ENCODE results near the gene C1orf87.

Gene C1orf87

DNA sequence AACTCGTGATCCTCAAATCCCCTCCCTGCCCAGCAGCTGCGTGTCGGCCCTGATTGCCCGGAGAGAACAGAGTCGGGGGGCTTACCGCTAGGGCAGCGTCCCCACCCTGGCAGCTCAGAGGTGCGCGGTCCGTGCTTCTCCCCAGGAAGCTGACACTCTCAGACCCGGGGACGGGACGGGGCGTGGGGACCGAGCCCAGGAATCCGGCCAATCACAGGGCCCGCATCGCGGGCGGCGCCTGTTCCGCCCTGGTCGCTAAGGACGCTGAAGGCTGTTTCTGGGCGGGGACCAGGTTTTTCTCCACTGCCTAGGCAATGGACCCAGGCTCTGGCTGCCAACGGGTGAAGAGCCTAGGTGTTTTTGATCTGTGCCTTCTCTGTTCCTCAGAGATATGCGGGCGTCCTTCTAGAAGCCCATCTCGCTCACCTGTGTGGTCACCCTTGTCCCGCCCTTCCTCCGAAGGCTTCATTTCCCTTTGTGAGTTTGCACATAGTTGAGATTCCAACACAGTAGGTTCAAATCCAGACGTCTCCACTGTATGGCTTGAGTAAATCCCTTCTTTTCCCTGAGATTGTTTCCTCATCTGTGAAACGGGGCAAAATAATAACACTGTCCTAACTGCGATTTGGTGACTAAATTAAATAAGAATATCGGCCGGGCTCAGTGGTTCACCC lies at the start of gene C1orf87:
C1orf87 (minus strand) TSS at position 166 of the 674 bp plus-strand sequence. CDS start 1,127 bp downstream, outside the sequence.
- DNase-seq = no peak

GRCh38 chr1:60118085-60118484 lies 44.5 kb upstream of the C1orf87 start:
- no peak for DNase-seq

DNA sequence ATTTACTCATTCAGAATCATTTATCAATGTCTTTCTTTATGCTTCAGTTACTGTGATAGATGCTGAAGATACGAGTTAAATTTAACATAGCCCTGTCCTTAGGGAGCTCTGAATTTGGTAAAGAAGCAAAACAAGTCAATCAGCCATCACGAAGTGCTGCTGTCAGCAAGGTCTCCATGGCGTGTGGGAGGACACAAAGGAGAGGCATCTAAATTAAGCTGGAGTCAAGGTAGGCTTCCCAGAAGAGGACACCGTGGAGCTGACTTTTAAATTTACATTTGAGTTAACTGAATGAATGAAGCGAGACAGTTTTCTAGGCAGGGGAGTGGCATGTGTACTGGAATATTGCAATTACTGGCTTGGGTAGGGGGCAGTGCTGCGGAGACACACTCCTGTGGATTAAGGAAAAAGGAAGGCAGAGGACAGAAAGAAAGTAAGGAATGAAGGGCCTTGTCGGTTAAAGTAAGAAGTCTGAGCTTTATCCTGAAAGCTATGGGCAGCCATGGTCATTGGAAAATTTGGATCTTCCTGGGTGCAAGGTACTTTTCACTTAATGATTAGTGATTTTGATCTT lies 41.3 kb upstream of the C1orf87 start:
- no peak for DNase-seq

- no peak for DNase-seq
These were observed 40.0 kb upstream of the C1orf87 start for GRCh38 chr1:60113596-60113995.

DNA sequence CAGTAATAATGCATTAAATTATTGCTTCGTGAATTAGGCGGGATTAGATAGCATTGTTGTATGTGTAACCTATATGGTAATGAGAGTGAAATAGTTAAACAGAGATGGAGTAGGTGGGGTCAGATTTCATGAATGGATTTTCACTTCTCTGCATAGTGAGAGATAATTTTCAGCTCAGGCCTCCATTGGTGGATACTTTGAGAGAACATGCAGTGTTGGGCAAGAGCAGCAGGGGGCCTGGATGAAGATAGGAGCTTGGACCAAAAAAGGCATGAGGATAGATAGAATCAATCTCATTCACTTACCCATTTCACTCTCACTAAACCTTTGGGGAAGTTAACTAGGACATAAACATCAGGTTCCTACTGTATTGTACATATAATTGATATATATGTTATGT lies 39.5 kb upstream of the C1orf87 start:
- DNase-seq = no peak

DNA sequence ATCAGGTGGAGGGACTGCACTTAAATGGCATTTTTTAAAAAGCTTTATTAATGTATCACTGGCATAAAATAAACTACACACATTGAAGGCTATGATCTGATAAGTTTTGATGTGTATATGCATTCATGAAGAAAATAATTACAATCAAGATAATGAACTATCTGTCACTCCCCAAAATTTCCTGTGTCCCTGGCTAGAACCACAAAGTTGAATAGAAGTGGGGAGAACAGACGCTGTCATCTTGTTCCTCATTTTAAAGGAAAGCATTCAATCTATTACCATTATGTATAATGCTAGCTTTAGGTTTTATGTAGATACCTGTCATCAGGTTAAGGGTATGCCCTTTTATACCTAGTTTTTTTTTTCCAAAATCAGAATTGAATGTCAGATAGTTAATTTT lies 38.1 kb upstream of the C1orf87 start:
- no peak for DNase-seq

DNA sequence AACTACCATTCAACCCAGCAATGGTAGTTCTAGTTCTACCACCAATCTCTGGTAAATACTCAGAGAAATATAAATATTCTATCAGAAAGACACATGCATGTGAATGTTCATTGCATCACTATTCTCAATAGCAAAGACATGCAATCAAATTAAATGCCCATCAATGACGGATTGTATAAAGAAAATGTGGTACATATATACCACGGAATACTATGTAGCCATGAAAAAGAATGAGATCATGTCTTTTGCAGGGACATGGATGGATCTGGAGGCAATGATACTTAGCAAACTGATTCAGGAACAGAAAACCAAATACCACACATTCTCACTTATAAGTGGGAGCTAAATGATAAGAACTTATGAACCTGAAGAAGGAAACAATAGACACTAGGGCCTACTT lies 37.5 kb upstream of the C1orf87 start:
- DNase-seq = no peak

DNA sequence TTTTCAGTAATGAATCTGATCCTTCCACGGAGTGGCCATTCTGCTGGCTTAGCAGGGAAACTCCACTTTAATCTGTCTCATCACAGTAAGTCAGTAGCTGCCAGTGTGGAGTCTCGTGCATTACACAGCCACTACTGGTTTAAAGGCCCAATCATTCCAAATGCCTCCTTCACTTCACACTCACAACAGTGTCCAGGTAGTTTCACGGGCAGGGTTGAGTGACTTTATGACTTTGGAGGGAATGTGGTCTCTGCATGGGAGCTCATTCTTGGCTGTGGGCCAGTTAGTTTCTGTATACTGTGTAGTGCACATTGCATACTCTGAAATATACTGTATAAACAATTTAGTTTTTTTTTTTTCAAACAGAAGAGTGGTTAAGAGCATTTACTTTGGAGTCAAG lies 34.6 kb upstream of the C1orf87 start:
- no peak for DNase-seq

DNA sequence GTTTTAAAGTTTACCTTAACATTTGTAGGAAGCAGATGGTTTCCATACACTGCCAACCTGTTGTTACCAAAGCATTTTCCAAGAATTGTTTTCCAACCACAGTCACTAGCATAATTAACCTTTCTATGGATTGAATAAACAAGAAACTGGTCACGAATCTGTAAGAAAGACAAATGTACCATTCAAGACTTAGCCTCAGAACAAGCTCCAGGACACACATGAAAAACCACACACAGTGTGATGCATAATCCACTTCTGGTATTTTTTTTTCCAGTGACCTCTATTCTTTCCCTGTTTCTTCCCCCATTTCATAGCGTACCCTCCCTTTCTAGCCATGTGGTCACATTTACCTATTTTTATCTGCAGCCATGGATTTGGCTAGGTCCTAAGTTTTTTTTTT lies 29.6 kb upstream of the C1orf87 start:
- no peak for DNase-seq

- DNase-seq = no peak
These were observed 28.9 kb upstream of the C1orf87 start for GRCh38 chr1:60102267-60103061.

DNA sequence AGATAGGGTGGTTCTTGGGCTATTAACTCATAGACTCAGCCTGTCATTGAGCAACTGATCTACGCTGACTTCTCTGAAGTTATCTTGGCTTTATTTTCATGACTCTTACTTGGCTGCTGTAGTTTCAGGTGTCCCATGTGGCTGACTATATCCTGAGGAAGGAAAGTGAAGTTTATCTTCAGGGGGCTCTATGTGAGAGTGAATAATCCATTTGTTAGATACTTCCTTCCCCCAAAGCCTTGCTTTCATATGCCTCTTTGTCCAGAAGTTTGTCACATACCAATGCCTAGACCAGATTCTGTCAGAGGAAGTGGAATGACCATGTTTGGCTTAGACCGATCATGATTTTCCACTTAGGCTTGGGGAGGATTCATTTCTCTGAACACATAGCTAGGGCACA lies 27.9 kb upstream of the C1orf87 start:
- DNase-seq = no peak

- DNase-seq = no peak
These were observed 17.7 kb upstream of the C1orf87 start for GRCh38 chr1:60091195-60091715.

- DNase-seq = no peak
These were observed 17.1 kb upstream of the C1orf87 start for GRCh38 chr1:60090655-60091054.

DNA sequence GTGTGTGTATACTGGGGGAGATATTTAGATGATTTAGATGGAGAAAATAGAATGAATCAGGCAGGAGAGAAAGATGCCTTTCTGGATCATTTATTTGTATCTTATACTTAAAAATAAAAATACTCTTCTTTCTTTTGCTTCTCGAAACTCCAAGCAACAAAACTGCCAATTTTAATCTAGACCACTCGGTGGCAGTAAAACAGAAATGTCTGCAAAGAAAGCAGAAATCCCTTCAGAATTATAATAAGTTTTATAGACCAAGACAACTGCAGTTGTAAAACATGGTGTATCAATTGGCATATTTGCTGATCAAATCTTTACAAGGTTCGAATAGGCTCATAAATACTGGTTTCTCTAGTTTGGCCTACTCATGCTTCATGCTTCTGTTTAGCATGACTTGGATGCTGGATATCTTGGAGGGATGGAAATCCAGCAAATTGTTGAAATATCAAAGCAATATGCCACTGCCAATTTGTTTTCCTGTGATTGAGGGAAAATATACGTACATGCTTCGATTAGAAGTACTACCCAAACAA lies 15.1 kb upstream of the C1orf87 start:
- no peak for DNase-seq

- DNase-seq = no peak
These were observed 14.1 kb upstream of the C1orf87 start for GRCh38 chr1:60087681-60088080.

DNA sequence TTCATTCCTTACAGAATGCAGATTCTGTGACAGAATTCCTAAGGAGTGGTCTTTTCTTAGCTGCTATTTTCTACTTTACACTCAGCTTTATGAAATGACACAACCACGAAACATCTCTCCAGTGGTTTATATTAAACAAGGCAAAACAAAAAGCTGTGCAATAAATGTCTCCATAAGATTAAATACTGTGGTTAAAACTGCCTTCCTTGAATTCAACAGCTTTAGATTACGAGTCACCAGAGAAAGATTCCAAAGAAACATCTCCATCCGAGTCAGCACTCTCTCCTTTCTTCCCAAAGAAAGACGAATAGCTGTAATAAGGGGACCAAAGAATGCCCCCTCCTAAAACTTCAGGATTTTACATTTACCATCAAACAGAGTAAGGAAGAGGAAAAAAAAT lies 4.6 kb upstream of the C1orf87 start:
- DNase-seq = no peak

- DNase-seq = no peak
These were observed 2.3 kb downstream of the C1orf87 start for GRCh38 chr1:60071296-60071695.

DNA sequence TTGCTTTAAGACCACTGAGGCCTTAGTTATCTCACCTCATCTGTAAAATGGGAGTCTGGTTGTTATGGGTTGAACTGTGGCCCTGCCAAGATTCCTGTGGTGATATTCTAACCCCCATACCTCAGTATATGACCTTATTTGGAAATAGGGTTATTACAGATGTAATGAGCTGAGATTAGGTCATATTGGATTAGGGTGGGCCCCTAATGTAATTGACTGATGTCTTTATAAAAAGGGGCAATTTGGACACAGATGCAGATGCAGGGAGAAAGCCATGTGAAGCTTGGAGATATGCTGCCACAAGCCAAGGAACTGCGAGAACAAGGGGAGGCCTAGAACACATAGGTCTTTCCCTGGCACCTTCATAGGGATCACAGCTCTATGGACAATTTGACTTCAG lies 3.9 kb downstream of the C1orf87 start:
- no peak for DNase-seq

DNA sequence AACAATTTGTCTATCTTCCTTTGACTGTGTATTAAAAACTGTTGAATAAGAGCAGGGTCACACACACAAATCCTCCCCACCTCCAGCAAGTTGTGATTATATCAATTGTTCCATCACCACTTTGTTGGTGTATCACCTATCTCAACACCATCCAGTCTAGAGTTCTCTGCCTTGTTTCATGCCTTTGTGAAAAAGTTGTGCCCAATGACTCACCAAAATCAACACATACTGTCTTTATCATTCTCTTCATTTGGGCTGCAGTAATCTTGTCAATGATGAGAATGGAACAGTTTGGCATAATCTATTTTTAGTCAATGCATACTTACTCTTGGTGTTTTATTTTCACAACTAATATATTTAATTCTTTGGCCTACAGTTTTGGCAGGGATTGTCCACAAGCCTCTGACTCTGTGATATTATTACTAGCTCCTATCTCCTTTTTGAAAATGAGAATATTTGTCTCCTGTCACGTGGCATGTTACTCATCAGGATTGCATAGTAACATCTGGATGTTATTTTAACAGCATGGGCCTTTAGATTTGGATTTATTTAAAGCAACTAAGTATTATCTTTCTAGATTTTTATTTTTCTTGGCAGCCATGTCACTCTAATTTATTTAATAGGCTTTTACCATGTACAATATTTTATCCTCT lies 5.1 kb downstream of the C1orf87 start:
- DNase-seq = no peak

DNA sequence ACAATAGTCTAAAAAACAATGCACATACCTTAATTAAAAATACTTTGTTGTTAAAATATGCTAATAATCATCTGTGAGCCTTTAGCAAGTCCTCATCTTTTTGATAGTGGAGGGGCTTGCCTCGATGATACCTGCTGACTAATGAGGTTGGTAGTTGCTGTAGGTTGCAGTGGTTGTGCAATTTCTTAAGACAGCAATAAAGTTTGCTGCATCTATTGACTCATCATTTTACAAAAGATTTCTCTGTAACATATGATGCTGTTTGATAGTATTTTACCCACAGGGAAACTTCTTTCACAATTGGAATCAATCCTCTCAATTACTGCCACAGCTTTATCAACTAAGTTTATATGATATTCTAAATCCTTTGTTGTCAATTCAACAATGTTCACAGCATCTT lies 7.6 kb downstream of the C1orf87 start:
- no peak for DNase-seq

DNA sequence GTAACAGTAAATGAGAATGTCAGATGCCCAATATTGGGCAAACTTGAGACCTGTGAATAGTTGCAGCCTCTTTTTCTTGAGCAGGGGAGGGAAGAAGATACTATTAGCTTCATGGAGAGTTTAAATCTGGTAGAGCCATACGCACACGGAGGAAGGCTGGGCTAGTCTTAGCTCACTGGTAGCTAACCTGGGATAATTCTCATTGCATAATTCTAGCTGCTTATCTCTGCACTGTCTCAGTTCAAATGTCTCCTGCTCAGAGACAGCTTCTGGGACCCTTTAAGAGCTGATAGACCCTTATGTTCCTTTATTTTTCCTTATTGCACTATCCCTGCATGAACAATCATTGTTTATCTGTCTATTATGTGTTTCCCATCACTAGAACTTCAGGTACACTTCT lies 8.4 kb downstream of the C1orf87 start:
- no peak for DNase-seq

DNA sequence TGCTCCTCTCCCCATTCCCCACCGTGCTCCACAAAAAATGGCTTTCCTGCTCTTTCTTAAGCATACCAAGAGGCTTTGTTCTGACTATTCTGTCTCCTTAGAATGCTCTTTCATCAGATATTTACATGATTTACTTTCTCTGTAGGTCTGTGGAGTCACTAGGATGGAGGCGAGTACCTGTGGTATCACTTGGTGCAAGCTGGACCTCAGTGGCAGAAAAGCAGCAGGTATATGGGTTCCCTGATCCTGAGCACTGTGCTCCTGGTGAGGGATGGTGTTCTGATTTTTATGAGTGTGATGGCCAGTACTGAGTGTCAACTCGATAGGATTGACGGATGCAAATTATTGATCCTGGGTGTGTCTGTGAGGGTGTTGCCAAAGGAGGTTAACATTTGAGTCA lies 10.0 kb downstream of the C1orf87 start:
- DNase-seq = no peak

DNA sequence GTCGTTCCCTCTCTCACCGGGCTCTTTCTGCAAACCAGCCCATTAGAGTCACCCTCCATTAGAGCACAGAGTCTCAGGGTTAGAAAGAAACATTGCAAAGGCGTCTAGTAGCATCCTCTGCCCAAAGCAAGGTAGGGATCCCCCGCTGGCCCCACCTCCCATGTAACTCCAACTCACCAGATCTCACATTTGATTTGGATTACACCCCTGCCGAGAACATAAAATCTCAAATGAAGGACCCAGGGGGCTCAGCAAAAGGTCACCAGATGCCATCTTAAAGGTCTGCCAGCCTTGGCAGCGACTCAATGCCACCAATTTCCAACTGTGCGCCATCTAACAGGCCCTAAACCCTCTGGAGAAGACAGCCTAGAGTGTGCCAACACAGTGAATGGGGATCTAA lies 14.1 kb downstream of the C1orf87 start:
- no peak for DNase-seq
